Ovary (tissue), 3 donors: ENCODE data around the gene USP28.

Source experiments
- EP300 ChIP-seq: sonication (generic); formaldehyde crosslinking; IDR thresholded peaks from one replicate; pipeline ENCODE4 v1.6.1; 2017; ENCODE audit warnings: antibody characterized with exemption
- TF ChIP-seq, protein P1 (sequence below), 3 donors: fragments of 450-650 bp in 2 of 3; fragments of 200-600 bp in 1 of 3; IDR thresholded peaks; one replicate each; pipeline versions ENCODE4 v1.5.1 to v1.8.0; 2016 to 2022; ENCODE audit warnings: antibody characterized with exemption in 3 of 3, mild to moderate bottlenecking in 1 of 3
- donor health status: DM: no; HTN: no; CAD: no.

DNA sequence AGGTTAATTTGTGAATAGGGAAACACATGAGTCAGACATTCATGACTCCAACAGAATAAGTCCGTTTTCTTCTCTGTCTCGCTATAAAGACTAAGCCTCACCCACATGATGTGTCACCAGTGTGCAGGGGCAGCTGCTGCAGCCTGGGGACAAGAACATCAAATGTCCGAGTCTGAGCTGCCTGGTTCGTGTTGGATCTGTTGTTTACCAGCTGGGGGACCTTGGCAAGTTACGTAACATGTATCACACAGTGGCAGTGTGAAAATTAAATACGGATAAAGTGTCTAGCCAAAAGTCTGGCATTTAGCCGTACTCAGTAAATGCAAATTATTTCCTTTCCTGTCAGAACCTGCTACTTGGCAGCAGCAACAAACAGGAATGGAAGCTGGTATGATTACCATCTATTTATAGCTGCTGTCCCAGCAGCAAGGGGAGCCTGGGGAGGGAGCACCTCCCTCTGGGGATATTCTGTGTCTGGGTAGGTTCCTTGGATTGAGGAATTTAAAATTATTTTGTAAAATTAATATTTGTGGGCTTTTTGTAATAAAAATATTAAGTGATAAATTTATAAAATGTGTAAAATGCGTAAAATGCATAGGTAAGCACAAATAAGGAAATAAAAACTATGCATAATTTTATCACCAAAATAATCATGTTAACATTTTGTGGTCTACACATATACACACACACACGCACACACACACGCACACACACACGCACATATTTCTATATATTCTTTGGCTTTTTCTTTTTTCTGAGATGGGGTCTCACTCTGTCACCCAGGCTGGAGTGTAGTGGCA, 97.1 kb downstream of the USP28 start:
- no peak for TF ChIP-seq EP300
- TF ChIP-seq, protein P1, sequence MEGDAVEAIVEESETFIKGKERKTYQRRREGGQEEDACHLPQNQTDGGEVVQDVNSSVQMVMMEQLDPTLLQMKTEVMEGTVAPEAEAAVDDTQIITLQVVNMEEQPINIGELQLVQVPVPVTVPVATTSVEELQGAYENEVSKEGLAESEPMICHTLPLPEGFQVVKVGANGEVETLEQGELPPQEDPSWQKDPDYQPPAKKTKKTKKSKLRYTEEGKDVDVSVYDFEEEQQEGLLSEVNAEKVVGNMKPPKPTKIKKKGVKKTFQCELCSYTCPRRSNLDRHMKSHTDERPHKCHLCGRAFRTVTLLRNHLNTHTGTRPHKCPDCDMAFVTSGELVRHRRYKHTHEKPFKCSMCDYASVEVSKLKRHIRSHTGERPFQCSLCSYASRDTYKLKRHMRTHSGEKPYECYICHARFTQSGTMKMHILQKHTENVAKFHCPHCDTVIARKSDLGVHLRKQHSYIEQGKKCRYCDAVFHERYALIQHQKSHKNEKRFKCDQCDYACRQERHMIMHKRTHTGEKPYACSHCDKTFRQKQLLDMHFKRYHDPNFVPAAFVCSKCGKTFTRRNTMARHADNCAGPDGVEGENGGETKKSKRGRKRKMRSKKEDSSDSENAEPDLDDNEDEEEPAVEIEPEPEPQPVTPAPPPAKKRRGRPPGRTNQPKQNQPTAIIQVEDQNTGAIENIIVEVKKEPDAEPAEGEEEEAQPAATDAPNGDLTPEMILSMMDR (IDR thresholded peaks at IDR 0.05): no peak
